Inflammatory macrophage treated with lipopolysaccharide for 1 hour (primary cell): ENCODE data around the gene NR3C1.
"Not testable (repeated sequence)": the region's sequence is repeated elsewhere in the genome, so short reads cannot be mapped to it uniquely, and the experiment has no call there.

ENCODE experiments used
- DNase-seq, 2 donors: peaks; one replicate each; pipeline ENCODE4 v3.0.0-alpha.2; 2020 to 2022

NR3C1 gene

GRCh38 chr5:143359869-143360268, 43.6 kb downstream of the NR3C1 start:
- no peak for DNase-seq

DNA sequence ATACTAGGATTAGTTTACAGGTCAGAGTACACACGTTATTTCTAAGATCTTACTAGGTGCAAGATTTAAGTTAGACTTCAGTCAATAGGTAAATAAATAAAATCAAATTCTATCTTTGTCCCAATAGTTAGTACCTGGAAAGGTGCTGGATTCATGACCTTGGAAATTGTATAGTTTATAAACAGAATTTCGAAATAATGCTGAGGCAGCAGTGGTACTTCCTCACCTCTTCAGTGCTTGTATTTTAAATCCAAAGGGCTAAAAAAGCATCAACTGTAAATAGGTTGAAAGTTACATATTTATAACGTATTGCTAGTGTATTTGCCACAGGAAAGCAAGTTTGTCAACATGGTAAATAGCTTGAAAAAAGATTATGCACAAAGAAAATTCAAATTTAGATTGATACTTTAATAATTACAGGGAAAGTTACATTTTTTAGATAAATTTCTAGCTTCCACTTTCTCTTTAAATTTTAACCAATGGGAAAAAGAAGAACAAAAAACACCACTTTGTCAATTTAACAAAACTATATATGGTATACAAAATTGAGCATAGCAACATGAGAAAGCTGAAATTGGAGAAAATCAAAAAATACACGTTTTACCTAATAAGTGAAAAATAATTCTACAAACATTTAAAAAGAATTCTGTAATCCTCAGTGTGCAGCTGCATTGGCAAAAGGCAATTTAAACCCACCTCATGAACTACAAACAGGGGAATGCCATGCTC, 46.5 kb downstream of the NR3C1 start:
- no peak for DNase-seq

- DNase-seq: peak; percentile 77
Observed at GRCh38 chr5:143355710-143356109, 47.8 kb downstream of the NR3C1 start.

DNA sequence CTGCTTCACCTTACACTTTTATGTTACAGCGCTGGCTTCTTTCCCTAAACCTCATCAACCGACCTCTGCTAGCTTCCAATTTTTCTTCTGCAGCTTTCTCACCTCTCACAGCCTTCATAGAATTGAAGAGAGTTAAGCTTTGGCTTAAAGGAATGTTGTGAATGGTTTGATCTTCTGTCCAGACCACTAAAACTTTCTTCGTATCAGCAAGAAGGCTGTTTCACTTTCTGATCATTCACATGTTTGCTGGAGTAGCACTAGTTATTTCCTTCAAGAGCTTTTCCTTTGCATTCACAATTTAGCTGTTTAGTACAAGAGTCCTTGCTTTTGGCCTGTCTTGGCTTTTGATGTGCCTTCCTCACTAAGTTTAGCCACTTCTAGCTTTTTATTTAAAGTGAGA, 49.5 kb downstream of the NR3C1 start:
- DNase-seq: no peak

- DNase-seq: peak in 1 of 2 donors; percentile 18
Observed at GRCh38 chr5:143352691-143353090, 50.8 kb downstream of the NR3C1 start.

GRCh38 chr5:143350751-143351602, 52.5 kb downstream of the NR3C1 start:
- peak; percentile 40 to 45 for DNase-seq

- DNase-seq: no peak
Observed at GRCh38 chr5:143350341-143350740, 53.1 kb downstream of the NR3C1 start.

DNA sequence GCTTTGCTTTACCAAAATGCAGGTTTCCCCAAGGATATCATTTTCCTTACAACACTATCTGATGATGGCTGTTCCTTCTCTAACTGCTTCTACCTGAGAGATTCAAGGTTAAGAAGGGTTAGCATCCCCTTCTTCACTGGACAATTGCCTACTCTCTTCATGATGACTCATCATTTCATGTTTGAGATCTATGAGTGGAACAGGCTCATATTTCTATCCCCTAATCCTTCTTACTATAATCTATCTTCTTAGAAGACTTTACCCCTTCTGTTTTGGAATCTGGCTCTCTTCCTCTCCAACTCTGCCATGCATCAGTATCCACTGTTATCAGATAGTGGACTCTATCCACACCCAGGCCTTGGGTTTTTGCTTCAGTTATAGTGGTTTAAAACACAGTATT, 54.3 kb downstream of the NR3C1 start:
- no peak for DNase-seq

DNA sequence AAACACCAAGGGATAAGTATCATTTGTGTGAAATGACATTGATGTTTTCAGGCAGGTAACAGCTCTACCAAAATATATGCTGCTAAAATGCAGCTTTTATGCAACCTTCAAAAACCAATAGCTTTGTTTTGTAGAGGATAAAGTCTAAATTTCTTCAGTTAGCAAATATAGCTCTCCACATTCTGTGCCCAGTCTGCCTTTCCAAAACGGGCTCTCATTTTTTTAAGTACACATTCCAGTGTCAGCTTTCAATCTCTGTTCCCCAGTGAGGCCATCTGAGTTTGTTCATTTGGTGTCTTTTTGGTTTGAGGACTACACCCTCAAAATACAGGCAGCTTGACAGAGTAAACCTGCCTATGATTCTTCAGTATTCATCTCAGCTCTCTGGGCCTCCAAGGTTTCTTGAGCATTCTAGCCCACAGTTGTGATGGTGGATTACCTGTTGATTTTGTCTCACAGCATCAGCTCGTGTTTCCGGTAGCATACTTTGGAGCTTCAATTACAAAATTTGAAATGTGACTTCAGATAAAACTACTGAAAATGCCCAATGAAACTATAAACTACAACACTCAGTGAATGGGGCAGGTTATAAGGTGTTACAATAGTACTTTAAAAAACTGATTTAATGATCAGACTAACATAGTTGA, 55.7 kb downstream of the NR3C1 start:
- DNase-seq: no peak

DNA sequence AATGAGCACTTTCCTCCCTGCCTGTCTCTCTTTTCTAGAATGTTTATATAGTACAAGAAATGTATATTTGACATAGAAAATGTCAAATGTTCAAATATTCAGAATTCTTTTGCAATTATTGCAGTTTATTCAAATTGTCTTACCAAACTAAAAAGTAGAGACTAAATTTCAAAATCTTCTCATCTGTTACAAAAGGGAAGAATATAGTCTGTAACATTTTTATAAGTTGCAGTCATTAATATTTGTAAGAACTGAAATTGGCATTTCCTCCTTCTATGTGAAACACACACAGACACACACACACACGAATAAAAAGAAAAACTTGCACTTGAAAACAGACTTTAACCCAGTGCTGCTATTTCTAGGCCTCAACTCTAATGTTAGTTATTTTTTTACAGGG, 56.4 kb downstream of the NR3C1 start:
- DNase-seq: peak; percentile 57 to 60

DNA sequence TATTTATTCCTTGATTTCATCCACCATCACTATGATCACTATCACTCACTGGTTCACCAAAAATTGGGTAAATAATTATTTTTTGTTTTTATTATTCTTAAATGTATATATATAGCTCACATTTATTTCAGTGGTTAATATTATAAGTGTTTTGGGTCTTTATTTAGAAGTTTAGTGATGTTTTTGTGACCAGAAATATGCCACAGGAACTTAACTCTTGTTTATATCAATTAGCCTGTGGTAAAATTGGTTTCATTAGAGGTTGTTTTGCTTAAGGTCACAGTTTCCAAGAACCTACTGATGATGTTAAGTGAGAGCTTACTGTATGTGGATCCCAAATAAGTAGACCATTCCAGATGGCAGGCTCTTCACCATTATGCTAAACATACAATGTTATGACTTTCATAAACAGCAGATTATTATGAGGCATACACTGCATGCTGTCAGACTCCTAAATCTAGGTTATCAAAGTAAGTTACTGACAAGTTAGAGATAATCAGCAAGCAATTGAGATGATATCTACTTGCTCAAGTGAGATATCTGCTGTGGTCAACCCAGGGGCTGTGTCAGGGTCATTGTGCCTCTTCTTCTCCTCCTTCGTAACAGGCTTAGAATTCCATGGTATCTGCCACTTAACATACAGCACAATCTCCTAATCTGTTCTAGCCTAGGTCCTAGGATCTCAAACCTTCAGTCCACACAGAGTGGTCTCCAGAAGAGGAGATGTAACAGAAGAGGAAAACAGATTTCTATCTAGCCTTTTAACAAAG, 57.6 kb downstream of the NR3C1 start:
- no peak for DNase-seq

DNA sequence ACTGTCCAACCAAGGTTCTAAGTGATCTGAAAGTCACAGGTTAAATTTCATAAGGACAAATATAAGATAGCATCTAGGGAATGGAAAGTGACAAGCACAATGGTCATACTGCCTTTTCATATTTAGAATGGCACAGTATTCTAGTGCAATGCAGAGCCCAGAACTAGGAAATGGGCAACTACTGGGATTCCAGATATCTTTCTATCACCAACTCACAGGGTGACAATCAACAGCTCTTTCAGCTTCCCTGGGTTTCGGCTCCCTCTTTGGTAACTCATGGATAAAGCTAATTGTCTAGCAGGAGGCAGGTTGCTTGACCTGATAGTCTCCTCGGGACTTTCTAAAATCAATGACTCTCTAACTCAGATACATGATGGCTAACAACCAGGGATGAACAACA, 60.4 kb downstream of the NR3C1 start:
- no peak for DNase-seq

GRCh38 chr5:143342607-143343006, 60.9 kb downstream of the NR3C1 start:
- DNase-seq: no peak

GRCh38 chr5:143341807-143342570, 61.5 kb downstream of the NR3C1 start:
- peak; percentile 75 to 76 for DNase-seq

DNA sequence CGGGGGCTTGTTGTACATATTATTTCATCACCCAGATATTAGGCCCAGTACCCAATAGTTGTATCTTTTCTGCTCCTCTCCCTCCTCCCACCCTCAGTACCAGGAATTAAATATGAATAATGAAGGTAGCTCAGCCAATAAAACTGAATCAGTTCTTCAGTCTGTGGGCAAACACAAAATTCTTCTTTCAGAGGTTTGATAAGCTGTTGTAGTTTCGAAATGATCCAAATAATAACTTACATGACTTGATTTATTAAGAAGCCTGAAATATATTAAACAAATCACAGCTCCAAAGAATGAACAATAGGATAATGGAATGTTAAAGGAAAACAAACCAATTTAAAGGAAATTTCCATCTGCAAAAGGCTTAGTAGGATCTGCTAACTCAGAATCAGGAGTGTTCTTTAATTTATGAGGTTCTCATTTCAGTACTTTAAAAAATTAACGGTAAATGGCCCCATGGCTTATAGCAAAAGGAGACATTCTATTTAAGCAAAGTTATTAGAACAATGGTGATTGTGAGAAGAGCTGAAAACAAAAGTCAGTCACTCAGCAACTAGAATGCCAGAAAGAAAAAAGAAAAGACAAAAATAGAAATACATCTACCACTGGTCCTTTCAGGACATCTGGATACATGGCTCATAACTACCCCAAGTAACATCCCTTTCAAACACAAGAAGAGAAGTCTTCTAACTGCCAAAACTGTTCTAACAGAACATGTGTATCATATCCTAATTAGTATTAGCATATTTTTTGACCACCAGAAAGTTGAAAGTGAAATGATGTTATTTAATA, 62.4 kb downstream of the NR3C1 start:
- no peak for DNase-seq

DNA sequence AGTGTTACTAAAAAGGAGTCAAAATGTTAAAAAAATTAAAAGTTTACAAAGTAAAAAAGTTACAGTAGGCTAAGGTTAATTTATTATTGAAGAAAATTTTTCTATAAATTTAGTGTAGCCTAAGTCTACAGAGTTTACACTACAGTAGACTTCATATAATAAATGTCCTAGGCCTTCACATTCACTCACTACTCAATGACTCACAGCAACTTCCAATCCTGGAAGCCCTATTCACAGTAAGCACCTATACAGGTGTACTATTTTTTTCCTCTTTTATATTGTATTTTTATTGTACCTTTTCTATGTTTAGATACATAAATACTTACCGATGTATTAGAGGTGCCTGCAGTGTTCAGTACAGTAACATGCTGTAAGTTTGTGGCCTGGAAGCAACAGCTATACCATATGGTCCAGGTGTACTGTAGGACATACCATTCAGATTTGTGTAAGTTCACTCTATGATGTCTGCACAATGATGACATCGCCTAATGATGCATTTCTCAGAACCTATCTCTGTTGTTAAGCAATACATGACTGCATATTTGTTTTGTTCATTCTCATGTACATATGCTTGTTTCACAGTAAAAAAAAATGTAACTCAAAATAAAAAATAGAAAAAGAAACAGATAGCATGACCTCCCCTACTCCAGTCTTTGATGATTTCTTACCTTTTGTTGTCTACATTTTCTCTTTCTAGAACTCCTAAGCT, 64.7 kb downstream of the NR3C1 start:
- DNase-seq: no peak

DNA sequence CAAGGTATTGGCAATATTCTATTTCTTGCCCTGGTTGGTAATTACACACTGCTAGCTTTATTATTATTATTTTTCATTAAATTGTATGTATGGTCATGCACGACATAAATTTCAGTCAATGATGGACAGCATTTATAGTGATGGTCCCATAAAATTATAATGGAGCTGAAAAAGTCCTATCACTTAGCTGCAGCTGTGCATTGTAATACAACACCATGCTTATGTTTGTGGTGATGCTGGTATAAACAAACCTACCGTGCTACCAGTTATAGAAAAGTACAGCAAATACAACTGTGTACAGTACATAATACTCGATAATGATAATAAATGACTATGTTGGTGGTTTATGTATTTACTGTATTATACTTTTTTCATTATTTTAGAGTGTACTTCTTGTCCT, 65.5 kb downstream of the NR3C1 start:
- no peak for DNase-seq

DNA sequence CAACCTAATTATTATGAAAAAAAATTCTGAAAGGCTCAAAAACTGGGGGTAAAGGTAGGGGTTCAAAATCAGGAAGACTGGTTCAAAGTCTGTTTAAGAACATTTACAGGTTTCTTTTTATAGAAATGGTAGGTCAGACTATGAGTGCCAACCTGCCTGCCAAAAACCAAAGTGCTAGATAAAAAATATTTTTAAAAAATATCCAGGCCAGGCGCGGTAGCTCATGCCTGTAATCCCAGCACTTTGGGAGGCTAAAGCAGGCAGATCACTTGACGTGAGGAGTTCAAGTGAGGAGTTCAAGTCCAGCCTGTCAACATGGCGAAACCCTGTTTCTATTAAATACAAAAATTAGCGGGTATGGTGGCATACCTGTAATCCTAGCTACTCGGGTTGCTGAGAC, 67.0 kb downstream of the NR3C1 start:
- no peak for DNase-seq

GRCh38 chr5:143334903-143335302, 68.6 kb downstream of the NR3C1 start:
- DNase-seq: no peak

DNA sequence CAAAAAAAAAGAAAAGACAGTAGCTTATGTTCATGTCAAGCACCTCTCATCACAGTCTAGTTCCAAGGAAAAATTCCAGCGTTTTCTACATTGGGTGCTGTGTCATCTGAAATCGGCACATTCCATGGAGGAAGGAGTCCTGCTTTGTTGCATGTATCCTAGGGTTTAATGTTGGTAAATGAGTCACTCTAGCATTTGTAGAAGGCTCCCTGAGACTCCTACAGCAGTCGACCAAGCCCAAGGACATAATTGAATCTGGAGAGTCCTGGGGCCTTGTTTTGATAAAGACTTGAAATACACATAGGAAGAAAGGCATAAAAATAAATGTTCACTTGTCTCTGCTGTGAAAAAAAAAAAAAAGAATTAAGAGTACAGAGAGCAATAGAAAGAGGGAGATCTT, 69.1 kb downstream of the NR3C1 start:
- not testable (repeated sequence) for DNase-seq

DNA sequence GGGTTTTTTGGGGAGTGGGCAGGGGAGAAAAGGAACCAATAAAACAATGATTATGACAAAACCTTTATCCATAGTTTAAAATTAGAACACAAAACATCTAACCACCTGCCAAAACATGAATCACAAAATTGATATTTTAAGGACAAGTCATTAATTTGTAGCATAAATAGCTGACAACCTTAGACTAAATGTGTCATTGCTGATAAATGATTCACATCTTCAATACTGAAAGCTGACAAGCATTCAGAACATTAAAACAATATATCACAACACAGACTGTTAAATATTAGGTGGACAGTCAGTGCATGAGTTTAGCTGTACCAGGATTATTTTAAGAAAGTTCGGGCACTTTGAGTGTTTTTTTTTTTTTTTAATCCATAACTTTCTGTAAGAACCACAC, 71.5 kb downstream of the NR3C1 start:
- DNase-seq: no peak
